GM18499 (cell line): ENCODE results near the gene KLF15.

Source experiments
- ATAC-seq: cut with Tn5 transposase; IDR thresholded peaks from one replicate; pipeline ENCODE4 v1.9.1; 2021; ENCODE audit warnings: moderate number of reproducible peaks; ENCODE audit not compliant: insufficient read depth, unreplicated experiment

KLF15 gene

DNA sequence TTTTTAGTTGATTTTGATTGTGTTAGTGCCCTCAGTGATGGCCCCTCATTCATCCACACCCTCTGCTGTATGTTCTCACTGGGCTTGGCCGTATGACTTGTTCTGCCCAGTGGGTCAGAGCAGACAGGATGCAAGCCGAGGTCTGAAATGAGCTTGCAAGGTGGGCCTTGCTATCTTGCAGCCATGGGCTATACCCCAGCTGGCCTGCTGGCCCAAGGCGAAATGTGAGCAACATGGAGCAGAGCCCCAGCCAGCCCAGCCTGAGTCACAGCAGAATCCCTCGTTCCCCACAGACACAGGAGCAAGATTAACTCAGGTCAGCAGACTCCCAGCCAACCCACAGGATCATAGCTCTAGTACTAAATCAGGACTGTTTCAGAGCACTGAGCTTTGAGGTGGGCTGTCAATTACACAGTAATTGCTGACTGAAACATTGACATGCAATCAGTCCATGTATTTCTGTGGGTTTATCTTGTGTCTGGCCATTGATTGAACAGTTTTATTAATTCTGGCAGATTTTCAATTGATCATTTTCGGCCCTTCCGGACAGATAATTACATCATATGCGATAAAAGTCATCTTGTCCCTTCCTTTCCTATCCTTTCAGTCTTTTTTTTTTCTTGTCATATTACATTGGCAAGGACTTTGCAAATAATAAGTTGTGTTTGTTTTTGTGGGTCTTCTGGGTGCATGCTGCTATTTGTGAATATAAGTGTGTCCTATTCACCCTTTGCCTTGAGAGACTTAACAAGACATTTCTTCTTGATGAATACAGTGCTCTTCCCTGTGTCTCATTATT, 27.1 kb downstream of the KLF15 start:
- ATAC-seq: no peak

DNA sequence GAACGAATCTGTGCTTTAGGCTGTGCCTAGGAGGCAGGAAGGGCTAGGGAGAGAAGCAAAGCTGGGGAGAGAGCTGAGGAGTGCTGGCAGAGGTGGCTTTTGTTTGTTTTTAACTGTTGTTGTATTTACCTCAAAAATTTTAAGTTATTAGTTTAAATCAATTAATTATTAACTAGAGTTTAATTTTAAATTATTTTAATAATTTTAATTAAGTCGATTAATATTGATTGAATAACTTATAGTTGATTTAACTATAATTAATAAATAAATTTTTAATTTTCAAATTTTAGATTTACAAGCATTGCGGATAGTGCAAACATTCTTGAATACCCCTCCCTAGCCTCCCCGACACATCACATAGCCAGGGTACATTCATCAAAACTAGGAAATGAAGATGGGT, 30.6 kb downstream of the KLF15 start:
- no peak for ATAC-seq

DNA sequence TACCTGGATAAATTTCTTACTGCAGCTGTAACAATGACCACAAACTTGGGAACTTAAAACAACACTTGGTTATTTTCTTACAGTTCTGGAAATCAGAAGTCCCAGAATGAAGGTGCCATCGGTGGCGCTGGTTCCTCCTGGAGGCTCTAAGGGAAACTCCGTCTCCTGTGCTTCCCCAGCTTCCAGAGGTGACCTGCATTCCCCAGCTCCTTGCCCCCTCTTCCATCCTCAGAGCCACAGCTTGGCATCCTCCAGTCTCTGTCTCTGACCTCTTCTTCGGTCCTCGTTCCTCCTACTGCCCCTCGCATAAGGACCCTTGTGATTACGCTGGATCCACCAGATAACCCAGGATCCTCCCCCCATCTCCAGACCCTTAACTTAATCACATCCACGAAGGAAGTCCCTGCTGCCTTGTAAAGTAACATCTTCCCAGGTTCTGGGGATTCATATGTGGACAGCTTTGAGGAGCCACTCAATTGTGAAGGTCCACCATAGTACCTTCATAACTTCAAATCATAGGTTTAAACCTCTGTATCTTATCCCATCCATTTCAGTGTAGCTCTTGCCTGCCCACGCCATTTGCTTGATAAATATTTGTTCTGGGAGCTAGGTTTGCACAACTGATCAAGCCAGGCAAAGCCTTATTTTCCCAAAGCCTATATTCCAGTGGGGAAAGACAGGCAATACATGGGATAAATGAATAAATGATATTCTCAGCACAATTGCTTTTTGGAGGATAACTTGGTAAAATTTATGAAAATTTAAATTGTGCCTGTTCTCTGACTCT, 34.8 kb downstream of the KLF15 start:
- ATAC-seq: no peak

DNA sequence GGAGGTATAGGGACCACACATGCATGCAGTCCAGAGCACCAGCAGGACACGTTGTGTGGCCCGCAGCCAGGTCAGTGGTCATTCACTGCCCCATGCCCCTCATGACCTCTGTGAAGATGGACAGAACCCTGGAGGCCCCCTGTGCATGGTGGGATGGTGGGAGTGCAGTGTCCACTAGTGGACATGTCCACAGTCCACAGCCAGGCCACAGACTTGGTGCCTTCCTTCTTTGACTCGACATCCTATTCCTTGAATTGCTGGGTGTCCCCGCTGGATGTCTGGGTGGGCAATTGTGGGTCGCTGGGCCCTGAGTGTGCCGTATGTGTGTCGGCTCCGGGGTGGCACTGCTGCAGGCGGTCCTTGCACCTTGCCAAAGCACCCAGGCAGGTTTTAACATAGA, 35.7 kb downstream of the KLF15 start:
- no peak for ATAC-seq

DNA sequence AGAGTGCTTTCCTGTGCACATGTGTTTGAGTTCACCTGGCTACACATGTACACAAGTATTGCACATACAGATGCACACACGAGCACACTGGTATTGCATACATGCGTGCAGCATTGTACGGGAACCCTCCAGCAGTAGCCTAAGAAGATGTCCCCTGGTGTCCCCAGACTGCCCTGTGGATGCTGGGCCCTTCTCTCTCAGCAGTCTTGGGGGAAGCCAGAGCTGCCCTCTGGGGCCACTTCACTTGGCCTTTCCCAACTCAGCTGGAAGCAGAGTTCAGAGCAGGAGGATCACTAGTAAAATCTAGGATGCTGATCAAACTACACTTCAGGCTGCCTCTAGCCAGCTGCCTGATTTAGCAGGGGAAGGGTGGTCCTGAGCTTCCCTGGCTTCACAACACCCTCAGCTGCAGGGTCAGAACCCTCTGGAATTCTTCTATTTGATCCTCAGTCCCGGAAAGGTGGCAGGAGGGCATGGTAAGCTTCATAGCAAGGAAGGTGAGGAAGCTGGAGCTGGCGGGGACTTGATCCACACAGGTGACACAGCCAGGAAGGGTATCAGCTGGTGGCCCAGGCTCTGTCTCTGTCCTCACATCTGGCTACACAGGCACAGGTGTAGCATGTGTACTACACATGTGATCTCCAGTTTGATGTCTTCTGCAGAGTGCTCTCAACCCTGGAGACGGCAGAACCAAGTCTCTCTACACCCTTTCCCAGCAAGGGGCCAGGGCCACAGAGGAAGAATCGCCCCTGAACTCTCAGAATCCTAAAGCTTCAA, 36.5 kb downstream of the KLF15 start:
- no peak for ATAC-seq

DNA sequence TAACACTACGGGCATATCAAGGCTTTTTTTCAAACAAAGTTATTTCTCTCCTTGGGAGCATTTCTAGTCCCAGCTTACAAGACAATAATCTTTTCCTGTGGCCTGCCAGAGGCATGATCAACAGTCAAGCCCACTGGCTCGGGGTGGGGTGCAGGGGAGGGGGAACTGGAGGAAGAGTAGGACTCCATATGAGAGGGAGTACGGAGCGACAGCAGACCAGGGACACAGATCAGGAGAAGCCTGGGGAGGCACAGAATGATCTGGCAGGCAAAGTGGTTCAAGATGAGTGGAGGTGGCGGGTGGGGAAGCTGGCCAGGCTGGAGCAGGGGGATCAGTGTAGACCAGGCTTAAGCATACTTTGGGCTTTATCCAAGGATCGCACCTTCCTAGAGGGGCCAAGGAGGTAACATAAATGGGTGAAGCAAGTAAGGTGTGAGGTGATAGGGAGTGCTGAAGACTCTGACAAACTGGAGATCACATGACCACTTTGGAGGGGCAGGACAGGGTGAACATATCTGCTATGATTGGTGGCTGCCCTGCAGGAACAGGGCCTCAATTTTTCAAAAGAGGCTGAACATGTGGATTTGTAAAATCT, 37.4 kb downstream of the KLF15 start:
- no peak for ATAC-seq

DNA sequence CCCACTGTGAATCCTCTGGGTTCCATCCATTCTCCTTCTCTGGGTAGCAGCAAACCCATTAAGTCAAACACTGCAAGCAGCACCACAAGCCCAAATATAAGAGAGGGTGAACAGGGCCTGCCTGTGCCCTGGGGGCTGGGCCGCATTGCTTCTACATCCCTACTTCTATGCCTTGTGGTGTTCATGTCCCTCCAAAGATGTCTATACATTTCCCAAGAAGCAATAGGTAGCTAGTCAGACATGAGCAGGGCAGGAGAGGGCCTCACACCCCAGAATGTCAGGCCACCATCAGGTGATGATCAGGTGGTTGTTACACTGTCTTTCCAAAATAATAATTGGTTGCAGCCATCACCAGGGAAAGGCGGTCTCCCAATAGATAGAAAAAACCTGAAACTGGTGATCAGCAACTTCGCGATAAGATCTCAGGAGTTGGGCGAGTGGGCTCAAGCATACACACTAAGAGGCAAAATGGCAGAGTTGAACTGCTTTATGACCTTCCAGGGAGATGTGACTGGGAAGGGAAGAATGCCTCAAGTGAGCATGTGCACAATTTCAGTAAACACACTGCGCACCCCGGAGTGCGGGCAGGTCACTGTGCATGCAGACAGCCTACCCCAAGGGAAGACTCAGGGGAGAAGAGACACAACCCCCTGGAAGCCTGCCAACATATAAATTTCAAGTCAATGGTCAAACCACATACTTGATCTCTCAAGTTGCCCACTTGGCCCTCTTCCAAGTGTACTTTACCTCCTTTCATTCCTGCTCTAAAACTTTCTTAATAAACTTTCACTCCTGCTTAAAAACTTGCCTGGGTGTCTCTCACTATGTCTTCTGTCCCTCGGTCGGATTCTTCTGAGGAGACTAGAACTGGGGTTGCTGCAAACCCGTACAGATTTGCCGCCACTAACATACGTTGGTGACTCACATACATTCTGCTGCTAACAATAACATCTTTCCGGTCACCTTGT, 39.9 kb downstream of the KLF15 start:
- ATAC-seq: no peak

DNA sequence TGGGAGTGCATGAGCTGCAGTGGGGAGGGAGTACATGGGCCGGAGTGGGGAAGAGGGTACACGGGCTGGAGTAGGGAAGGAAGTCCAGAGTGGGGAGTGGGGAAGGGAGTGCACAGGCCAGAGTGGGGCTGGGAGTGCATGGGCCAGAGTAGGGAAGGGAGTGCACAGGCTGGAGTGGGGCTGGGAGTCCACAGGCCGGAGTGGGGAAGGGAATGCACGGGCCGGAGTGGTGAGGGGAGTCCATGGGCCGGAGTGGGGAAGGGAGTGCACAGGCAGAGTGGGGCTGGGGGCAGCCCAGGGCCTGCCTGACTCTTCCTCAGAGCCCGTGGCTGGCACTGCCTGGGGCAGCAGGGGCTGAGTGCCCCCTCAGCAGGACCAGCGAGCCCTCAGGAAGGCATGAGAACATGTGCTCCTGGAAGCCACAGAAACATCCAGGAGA, 40.7 kb downstream of the KLF15 start:
- no peak for ATAC-seq

DNA sequence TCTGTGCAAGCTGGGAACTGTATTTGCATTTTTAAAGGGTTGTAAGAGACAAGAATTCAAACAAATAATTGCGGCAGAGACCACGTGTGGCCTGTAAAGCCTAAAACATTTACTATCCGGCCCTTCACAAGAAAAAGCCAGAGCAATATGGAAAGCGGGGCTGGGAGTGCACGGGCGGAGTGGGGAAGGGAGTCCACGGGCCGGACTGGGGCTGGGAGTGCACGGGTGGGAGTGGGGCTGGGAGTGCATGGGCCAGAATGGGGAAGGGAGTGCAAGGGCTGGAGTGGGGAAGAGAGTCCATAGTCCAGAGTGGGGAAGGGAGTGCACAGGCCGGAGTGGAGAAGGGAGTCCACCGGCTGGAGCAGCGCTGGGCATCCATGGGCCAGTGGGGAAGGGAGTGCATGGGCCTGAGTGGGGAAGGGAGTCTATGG, 41.2 kb downstream of the KLF15 start:
- ATAC-seq: no peak

DNA sequence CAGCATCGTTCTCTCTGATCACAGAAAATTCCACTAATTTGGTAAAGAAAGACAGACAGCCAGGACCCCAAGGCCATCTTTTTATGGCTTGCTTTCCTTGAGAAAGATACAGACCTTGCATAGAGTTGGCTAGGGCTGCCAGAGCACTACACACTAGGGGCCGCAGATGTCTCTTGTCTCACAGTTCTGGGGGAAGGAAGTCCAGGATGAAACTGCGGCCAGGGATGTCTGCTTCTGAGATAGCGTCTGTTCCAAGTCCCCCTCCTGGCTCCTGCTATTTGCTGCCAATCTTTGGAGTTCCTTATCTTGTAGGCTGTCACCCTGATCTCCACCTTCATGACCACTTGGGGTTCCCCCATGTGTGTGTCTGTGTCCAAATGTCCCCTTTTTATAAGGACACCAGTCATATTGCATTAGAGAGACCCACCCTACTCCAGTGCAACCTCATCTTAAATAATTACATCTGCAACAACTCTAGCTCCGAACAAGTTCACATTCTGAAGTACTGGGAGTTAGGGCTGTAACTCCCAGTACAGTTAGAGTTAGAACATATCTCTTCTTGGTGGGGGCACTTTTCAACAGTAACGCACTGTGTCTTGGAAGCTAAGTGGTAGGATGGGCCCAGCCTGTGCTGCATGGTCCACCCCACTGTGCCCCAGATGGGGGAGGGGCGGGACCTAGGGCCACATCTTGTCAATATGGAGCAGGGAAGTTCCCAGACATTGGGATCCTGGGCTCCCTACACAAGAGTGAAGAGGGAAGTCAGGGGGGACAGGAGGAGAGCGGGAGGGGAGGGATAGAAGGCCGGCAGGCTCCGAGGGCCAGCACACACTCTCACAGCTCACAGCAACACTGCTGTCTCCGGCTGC, 42.2 kb downstream of the KLF15 start:
- ATAC-seq: no peak

DNA sequence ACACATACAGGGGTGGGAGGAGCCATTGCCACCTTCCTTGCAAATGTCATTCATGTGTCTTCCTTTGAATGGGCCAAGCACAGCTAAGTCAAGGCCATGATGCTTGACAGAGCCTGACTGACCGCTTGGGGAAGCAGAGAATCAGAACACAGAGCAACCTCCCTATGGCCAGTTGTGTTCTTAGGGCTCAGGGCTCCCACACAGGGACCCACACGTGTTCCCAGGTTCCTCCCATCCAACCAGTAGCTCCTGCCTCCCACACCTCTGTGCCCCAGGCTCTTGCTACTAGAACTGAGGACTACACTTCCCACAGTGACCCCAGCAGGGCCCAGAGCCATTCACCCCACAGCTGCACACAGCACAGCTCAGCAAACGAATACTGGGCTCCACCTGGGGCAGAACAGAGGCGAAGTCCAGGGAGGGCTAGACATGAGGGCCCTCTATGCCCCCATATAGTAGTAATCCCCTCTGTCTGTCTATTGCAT, 42.9 kb downstream of the KLF15 start:
- ATAC-seq: no peak

DNA sequence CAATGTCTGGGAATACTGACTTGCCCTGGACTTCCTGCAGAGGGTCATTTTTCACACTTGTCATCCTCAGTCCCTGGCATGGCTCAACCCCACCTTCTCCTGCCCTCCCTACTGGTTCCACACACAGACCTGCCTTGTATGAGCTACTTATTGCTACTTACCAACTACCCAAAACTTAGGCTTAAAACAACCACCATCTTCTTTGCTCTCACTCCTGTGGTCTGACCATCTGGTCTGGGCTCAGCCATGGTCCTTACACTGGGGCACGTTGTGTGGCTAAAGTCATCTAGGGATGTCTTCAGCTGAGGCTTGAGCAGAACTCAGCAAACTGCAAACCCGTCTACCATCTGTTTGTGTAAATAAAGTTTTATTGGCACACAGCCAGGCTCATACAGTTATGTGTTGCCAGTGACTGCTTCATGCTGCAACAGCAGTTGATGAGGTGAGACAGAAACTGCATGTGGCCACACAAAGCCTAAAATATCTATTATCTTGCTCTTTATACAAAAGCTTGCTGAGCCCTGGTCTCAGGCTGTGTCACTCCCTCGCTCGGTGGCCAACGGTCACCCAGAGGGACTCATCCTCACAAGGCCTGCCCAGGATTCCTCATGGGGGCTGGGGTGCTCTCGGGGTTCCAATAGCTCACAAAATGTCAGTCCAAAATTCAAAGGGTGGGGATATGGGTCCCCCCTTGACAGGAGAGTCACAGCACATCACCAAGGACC, 43.5 kb downstream of the KLF15 start:
- no peak for ATAC-seq

DNA sequence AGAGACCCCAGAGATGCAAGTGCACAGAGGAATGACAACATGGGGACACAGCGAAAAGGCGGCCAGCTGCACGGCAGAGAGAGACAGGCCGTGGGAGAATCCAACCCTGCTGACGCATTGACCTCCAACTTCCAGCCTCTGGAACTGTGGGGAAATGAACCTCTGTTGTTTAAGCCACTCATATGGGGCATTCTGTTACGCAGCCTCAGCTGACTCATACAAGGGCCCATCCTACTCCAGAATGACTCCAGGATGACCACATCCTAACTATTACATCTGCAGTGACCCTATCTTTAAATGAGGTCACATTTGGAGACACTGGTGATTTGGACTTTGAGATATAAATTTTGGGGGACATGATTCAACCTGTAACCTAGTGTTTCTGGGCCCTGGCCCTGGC, 44.0 kb downstream of the KLF15 start:
- no peak for ATAC-seq

DNA sequence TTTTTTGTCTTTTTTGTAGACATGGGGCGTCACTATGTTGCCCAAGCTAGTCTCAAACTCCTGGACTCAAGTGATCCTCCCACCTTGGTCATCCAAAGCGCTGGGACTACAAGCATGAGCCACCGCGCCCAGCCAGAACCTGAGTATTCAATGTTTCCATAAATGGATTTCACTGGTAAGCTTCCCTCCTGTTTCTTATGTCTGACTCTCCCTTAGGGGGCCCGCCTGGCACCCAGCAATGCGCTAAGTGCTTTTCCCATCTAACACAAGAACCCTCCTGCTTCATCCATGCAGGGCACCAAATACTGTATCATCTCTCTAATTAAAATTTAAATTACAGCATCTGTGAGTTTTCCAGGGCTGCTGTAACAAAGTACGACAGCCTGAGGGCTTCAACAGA, 44.9 kb downstream of the KLF15 start:
- no peak for ATAC-seq

DNA sequence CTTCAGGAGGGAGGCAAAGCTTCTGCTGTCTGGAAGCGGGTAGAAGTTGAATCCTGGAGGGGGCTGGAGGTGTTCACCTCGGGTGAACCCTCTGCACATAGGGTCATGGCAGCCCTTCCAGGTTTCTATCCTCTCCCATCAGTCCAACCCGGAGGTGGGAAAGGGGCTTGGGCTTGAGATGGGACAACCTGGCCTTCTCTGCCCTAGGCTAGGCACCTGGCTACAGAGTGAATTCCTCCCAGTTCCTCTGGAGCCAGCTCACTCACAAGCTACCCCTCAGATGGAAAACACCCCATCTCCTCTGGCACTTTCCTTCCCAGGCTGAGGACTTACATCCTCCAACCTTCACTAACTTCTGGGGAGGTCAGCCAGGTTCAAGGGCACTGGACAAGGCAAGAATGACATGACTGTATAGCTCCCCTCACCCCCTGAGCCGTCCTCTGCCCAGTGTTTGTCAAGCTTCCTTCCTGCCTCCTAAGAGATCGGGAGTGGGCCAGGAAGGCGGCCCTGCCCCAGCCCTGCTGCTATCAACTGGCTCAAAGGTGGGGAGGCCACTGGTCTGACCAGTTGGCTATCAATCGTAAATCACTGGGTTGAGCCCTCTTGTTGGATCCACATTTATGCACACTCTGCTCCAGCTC, 45.8 kb downstream of the KLF15 start:
- ATAC-seq: no peak

DNA sequence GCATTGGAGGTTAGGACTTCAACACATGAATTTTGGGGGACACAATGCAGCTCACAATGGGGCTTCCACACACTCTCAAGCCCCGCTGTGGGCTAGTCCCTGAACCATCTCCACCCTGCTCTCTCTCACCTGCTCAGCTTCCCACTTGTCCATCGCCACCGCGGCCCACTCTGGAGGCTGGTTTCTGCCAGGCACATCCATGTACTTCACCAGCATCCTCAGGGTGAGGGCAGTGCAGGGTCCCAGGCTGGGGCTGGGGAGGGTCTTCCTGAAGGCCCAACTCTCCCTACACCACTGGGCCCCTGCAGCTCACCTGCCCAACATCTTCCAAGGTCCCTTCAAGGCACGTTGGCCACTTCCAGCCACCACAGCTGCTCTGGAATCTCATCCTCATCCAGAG, 46.4 kb downstream of the KLF15 start:
- no peak for ATAC-seq
